GM19467 (cell line): ENCODE results near the gene RMI1.
A peak's percentile ranks its signal among the peaks of the same experiment; 100 is the strongest.
"Not testable (repeated sequence)": the region's sequence is repeated elsewhere in the genome, so short reads cannot be mapped to it uniquely, and the experiment has no call there.

Source experiments
- ATAC-seq: cut with Tn5 transposase; IDR thresholded peaks from one replicate; pipeline ENCODE4 v1.9.1; 2021; ENCODE audit warnings: mild to moderate bottlenecking, moderate library complexity; ENCODE audit not compliant: unreplicated experiment

The RMI1 gene

GRCh38 chr9:83980395-83981125 is at the start of gene RMI1:
Gene RMI1, plus strand, starts transcription at chr9:83980805. Its CDS starts 20,182 bp downstream, at chr9:84000987.
- peak; percentile 60 for ATAC-seq

- no peak for ATAC-seq
Observed at GRCh38 chr9:83930881-83931280, 49.7 kb upstream of the RMI1 start.

- no peak for ATAC-seq
Observed at GRCh38 chr9:83932011-83932410, 48.6 kb upstream of the RMI1 start.

- no peak for ATAC-seq
Observed at GRCh38 chr9:83932851-83933250, 47.8 kb upstream of the RMI1 start.

- no peak for ATAC-seq
Observed at GRCh38 chr9:83933790-83934189, 46.8 kb upstream of the RMI1 start.

- ATAC-seq = no peak
Observed at GRCh38 chr9:83934569-83935275, 45.9 kb upstream of the RMI1 start.

GRCh38 chr9:83935276-83935935 is 45.2 kb upstream of the RMI1 start:
- no peak for ATAC-seq

- ATAC-seq = no peak
Observed at GRCh38 chr9:83936523-83936922, 44.1 kb upstream of the RMI1 start.

GRCh38 chr9:83937861-83938455 is 42.6 kb upstream of the RMI1 start:
- no peak for ATAC-seq

- ATAC-seq = no peak
Observed at GRCh38 chr9:83940590-83941303, 39.9 kb upstream of the RMI1 start.

GRCh38 chr9:83948096-83948495 is 32.5 kb upstream of the RMI1 start:
- ATAC-seq = not testable (repeated sequence)

- ATAC-seq = peak; percentile 53
Observed at GRCh38 chr9:83956086-83956435, 24.5 kb upstream of the RMI1 start.

- ATAC-seq = peak; percentile 81
Observed at GRCh38 chr9:83956436-83957247, 24.0 kb upstream of the RMI1 start.

- ATAC-seq = no peak
Observed at GRCh38 chr9:83957248-83957513, 23.4 kb upstream of the RMI1 start.

- no peak for ATAC-seq
Observed at GRCh38 chr9:83959061-83959460, 21.5 kb upstream of the RMI1 start.

- ATAC-seq = no peak
Observed at GRCh38 chr9:83960991-83961390, 19.6 kb upstream of the RMI1 start.

- no peak for ATAC-seq
Observed at GRCh38 chr9:83962165-83962564, 18.4 kb upstream of the RMI1 start.

GRCh38 chr9:83964973-83965349 is 15.6 kb upstream of the RMI1 start:
- no peak for ATAC-seq

GRCh38 chr9:83965350-83966208 is 15.0 kb upstream of the RMI1 start:
- ATAC-seq = no peak

GRCh38 chr9:83966209-83966582 is 14.4 kb upstream of the RMI1 start:
- ATAC-seq = no peak
